Measurements from ENCODE around the gene CALN1. TPM values are rescaled to one million over a fixed set of nuclear protein-coding genes. Genes with fewer than 3 reads are reported as not detected.

Gene CALN1
- total and polyA plus RNA-seq, 9 of the 15 experiments (the other 6 are each of a cell fraction or from before 2014, with no cell fraction given), result 1.4 to 7.5 (median 3.3) TPM

- TF ChIP-seq ZNF318 (IDR thresholded peaks at IDR 0.05; ENCODE audit: borderline replicate concordance in 1 of 2, low read depth in 1 of 2), result no peak
- TF ChIP-seq NFIC (IDR thresholded peaks at IDR 0.05), result no peak
- TF ChIP-seq NCOA4 (IDR thresholded peaks at IDR 0.05; ENCODE audit: partially characterized antibody), result no peak
- no peak for TF ChIP-seq SIN3B (IDR thresholded peaks at IDR 0.05; ENCODE audit: low read depth)
- no peak for TF ChIP-seq ILK (tag; IDR thresholded peaks at IDR 0.05; ENCODE audit: borderline replicate concordance, low read depth)
Measured at GRCh38 chr7:71783779-71784178, 628.4 kb downstream of the CALN1 start (continued).
